ENCODE results near the gene HECTD4. TPM values are rescaled to one million over a fixed set of nuclear protein-coding genes. Genes with fewer than 3 reads are reported as not detected.

Gene HECTD4
- total and polyA plus RNA-seq, 7 donors: 2.1 to 22.8 (median 14.6) TPM

DNA sequence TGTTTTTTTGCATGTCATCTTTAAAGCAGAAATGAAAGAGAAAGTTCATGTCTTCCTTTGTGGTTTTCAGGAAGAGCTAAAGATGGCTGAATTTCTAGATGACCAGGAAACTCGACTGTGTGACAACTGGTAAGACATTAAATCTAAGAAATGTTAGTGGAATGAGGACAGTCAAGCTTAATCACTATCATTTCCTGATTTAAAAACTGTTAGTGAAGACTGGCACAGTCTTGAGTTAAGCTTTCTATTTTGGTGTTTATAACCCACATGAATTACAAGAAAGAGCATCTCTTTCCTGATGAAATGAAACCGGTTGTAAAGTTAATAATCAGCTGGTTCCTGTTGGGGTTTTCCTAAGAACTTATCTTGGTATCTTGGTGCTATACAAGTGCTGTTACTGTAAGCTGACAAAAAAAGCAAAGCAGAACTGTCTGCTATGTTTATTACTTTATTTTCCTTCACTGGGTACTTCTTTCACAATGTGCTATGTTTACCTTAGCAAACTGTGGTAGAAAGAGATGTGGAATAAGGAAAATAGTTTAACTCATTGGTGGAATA lies 251.7 kb downstream of the HECTD4 start:
- H3K27ac ChIP-seq: peak overlapping the region; percentile 56
- no peak for DNase-seq
- H3K27me3 ChIP-seq (ENCODE audit: insufficient read depth in 3 of 3, low read length in 2 of 3): no peaks in the 10 kb centered on the region
- H3K4me1 ChIP-seq: peaks cover 30% of the 10 kb centered on the region
- intact Hi-C loops (cut with DNase I): loop anchor here in 1 of 2 donors (5.0 kb wide), 1 partner anchor 33 kb away; no protein-coding TSS in a partner anchor
- WGBS, 3 donors: 35 to 54% (median 45%) methylated on average over 2 of the region's 2 CpGs
- no peaks in the 10 kb centered on the region for H3K9me3 ChIP-seq
- TF ChIP-seq, protein P1, sequence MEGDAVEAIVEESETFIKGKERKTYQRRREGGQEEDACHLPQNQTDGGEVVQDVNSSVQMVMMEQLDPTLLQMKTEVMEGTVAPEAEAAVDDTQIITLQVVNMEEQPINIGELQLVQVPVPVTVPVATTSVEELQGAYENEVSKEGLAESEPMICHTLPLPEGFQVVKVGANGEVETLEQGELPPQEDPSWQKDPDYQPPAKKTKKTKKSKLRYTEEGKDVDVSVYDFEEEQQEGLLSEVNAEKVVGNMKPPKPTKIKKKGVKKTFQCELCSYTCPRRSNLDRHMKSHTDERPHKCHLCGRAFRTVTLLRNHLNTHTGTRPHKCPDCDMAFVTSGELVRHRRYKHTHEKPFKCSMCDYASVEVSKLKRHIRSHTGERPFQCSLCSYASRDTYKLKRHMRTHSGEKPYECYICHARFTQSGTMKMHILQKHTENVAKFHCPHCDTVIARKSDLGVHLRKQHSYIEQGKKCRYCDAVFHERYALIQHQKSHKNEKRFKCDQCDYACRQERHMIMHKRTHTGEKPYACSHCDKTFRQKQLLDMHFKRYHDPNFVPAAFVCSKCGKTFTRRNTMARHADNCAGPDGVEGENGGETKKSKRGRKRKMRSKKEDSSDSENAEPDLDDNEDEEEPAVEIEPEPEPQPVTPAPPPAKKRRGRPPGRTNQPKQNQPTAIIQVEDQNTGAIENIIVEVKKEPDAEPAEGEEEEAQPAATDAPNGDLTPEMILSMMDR (IDR thresholded peaks at IDR 0.05): no peak
- peaks cover 0 to 30% of the 10 kb centered on the region in 2 donors for H3K36me3 ChIP-seq (ENCODE audit: insufficient read depth in 1 of 2, low read depth in 1 of 2)
- H3K4me3 ChIP-seq: peak overlapping the region; percentile 4
- ATAC-seq: no peak

DNA sequence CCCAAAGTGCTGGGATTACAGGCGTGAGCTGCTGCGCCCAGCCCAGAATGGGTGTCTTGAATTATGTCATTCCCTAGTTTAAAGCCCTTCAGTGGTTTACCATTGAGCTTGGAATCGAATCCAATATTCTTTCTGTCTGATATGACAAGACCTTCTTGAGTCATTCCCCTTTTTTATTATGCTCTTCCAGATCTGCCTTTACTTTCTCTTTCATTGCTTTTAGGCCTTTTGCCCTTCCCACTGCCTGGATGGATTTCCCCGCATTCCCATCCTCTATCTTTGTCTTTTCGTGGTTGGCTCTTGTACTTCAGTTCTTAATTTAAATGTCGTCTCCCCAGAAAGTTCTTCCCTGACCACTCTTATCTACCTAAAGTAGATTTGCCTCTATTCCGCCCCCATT lies 255.3 kb downstream of the HECTD4 start:
- Histone ChIP-seq H3K4me3 (no peak overlapping the region), H3K4me1 (peaks cover 38% of the 10 kb centered on the region)

DNA sequence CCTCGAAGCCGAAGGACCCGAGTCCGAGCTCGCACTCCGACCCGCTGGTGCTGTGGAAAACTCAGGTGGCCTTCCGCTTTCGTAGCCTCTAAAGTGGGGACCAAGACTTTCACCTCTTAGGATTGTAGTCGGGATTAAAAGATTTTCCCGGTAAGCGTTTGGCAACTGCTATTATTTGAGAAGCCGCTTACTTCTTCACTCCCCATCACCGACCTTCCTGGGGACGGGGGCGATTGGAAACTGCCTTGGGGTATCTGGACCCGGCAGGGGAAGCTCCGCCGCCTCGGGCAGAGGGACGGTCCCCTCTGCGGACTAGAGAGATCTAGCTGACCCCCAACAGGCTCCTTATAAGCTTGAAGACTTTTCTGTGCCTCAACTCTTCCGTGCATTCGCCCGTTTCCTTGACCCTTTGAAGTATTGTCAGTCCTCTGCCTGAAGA lies 256.2 kb downstream of the HECTD4 start:
- ATAC-seq: no peak
- peaks cover 0 to 7% of the 10 kb centered on the region in 2 donors for H3K36me3 ChIP-seq (ENCODE audit: insufficient read depth in 1 of 2, low read depth in 1 of 2)
- TF ChIP-seq, protein P1 (IDR thresholded peaks at IDR 0.05): no peak
- DNase-seq: no peak
- intact Hi-C loops (cut with DNase I): no loop called here
- 3 to 4% (median 4%) methylated on average over 25 of the region's 25 CpGs for WGBS, 3 donors
- H3K27ac ChIP-seq: peak overlapping the region; percentile 95
- no peaks in the 10 kb centered on the region for H3K27me3 ChIP-seq (ENCODE audit: insufficient read depth in 3 of 3, low read length in 2 of 3)
- peaks cover 37% of the 10 kb centered on the region for H3K4me1 ChIP-seq
- H3K4me3 ChIP-seq: peak overlapping the region; percentile 94
- H3K9me3 ChIP-seq: no peaks in the 10 kb centered on the region

More for the DNA sequence above, 255.3 kb downstream of the HECTD4 start:
- no peak for ATAC-seq
- intact Hi-C loops (cut with DNase I): no loop called here
- no peaks in the 10 kb centered on the region for H3K27me3 ChIP-seq (ENCODE audit: insufficient read depth in 3 of 3, low read length in 2 of 3)
- H3K36me3 ChIP-seq (ENCODE audit: insufficient read depth in 1 of 2, low read depth in 1 of 2): peaks cover 0 to 15% of the 10 kb centered on the region in 2 donors
- 78 to 88% (median 86%) methylated on average over 7 of the region's 7 CpGs for WGBS, 3 donors
- no peak overlapping the region for H3K27ac ChIP-seq
- no peaks in the 10 kb centered on the region for H3K9me3 ChIP-seq
- no peak for DNase-seq
- TF ChIP-seq, protein P1 (IDR thresholded peaks at IDR 0.05): no peak

DNA sequence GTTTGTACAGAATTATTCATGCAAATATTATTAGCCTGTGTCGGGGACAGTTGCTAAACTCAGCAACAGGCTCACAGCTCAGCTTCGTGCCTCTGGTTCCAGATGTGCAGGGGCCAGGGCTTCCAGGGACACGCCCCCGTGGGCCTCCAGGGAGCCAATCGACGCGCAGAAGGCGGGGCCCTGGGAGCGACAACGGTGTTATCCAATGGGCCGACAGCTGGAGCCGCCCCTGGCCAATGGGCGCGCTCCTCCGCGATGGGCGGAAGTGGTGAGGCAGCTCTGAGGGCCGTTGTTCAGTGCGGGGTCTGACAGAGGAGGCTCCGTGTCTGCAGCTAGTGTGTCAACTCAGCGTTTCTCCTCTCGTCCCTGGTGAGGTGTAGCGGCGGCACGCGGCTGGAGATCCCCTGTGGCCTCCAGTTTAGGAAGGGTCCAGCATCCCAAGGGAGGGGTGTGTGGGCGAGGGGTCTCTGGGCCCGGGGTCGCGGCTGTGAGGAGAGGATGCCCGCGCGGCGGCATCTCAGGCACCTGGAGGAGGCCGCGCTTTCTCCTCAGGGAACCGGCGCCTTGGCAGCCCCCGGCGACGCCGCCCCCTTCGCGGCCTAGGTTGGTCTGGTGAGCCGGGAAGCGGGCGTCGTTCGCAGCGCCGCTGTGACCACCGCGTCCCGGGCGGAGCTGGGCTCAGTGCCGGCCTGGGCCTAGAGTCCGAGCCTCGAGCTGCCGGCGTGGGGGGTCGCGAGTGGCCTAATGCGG lies 256.8 kb downstream of the HECTD4 start, which contains the start of gene TRAFD1:
TSS of gene TRAFD1 (plus strand) at position 311 of the 750 bp plus-strand sequence. CDS start 4,963 bp downstream, outside the sequence.
- peak; percentile 98 to 99 for DNase-seq
- Histone ChIP-seq H3K9me3 (no peaks in the 10 kb centered on the region), H3K27me3 (ENCODE audit: insufficient read depth in 3 of 3, low read length in 2 of 3) (no peaks in the 10 kb centered on the region), H3K27ac (peak within 1 kb of the TSS; percentile 95), H3K4me3 (peak within 1 kb of the TSS; percentile 94), H3K36me3 (ENCODE audit: insufficient read depth in 1 of 2, low read depth in 1 of 2) (peaks cover 0 to under 1% of the 10 kb centered on the region in 2 donors), H3K4me1 (peaks cover 31% of the 10 kb centered on the region)
- intact Hi-C loops (cut with DNase I): no loop called here
- peak; percentile 98 to 99 (median 98) for ATAC-seq
- WGBS, 3 donors: 0% methylated on average over 45 to 63 of the region's 63 CpGs
- TF ChIP-seq, protein P1 (IDR thresholded peaks at IDR 0.05): no peak

Data from psoas muscle (tissue), 8 donors.